NCI-H2081 (cell line): ENCODE measurements around the gene GRIP1.

Experiments
- DNase-seq, 2 experiments: peaks; one replicate each; lab custom pipeline; 2025; lab: John Stamatoyannopoulos, UW

GRIP1 gene

DNA sequence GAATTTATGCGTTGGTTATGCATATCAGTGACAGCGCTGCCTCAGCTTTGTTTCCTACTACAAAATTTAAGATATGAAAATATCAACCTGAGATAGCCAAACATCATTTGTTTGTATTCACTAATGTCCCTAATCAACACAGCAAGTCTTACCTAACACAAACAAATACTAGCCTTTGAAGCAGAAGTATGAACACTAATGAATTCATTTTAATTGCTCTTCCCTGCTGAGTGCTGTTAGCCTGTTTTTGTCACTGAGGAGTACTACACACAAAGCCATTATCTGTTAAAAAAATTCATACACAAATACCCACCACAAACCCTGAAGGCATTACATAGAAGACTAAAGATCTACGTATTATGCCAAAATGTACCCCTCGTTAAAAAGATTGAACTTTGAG lies 225.8 kb downstream of the GRIP1 start:
- DNase-seq, result peak; percentile 49 to 83

DNA sequence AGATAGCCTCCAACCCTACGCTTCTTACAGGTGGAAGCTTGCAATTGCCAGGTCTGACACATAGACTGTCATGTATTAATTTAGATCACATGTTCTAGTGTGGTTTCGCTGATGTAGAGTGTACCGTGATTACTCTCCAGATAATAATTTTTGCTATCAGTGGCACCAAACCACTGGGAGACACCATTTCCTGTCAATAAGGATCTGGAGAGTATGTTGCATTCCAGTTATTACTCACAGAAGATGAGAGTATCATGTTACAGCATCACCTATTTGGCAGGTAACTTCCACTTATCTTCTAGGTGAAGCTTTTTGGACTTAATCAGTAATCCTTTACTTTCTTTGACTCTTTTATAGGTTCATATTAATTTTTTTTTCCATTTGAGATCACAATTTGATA lies 229.3 kb downstream of the GRIP1 start:
- DNase-seq, result no peak

DNA sequence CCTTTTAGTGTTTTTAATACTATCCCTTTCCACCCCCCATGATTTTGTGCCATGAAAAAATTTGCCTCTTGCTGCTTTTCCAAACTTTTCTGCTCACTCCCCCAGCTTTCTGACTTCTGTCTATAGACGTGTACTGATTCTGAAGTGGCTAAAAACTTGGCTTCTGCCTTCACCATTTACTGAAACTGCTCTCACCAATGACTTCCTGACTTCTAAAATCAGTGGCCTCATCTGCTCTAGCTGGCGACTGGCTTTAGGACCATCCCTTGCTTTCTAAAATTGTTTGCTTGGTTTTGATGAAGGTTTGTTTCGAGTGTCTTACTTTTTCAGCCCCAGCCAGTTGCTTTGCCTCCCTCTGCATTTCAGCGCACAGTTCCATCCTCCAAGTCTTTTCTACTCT lies 231.2 kb downstream of the GRIP1 start:
- no peak for DNase-seq

DNA sequence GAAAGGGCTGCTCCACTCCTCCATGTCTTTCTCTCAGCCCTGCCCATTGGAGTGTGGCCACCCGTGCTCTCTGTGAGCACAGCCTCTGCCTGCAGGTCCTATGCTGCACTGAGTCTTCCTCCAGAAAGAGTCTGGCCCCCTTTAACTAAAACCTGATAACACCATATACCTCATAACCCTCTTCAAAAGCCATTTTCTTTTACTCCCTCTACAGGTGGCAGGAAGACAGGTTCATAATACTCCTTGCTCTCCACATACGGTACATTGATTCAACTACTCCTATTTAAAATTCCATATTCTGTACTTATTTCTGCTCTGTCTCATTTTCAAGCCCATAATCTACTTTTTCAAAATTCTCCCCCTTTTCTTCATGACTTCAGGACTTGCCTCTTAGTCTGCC lies 232.6 kb downstream of the GRIP1 start:
- DNase-seq, result no peak

DNA sequence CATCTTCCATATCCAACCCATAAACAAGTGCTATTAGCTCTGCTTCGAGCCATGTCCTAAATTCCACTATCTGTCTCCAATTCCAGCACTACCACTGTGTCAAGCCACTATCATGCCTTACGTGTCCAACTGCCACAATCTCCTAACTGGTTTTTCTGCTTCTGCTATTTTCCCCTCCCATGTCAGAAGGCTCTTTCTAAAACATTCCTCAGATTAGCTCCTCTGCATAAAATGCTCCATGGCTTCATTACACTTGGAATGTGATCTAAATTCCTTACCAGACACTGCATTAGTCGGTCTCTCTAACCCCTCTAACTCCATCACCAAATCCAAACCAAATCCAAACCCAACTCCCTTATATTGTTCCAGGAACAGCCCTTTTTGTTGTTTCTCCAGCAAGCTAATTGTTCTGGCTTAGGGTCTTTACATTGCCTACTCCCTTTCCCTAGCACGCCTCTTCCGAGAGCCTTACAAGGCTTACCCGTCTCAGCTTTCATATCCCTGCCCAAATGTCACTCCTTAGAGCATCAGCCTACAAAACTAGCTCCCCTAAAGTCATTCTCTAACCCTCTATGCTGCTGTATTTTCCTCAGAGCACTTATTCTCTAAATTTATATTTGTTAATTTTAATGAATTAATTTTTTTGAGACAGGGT lies 236.8 kb downstream of the GRIP1 start:
- no peak for DNase-seq

DNA sequence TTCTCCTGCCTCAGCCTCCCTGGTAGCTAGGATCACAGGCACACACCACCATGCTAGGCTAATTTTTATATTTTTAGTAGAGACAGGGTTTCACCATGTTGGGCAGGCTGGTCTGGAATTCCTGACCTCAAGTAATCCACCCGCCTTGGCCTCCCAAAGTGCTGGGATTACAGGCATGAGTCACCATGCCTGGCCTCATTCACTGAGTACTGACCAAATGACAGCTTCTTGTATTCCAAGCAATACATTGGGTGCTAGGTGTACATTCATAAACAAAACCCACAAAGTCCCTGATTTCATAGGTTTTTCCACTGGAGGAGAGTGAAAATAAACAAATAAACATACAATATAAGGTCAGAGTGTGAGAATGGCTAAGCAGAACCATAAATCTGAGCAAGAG lies 240.3 kb downstream of the GRIP1 start:
- no peak for DNase-seq

DNA sequence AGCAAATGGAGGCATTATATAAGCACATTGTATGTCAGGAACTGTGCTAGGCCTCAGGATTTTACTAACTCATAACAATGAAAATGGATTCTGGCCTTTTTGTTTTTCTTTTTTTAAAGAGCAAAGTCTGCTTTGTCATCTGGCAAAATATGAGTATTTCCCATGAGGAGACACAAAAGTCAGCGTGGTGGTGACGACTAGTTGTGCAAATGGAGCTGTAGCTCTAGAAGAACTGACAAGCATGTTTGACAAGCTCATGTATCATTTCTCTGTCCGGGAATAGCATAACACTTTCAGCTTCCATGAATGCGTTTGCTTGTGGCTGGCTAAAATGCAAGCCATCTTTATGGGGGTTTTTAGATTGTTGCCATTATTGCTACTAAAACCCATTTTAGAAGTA lies 248.8 kb downstream of the GRIP1 start:
- DNase-seq, result no peak

DNA sequence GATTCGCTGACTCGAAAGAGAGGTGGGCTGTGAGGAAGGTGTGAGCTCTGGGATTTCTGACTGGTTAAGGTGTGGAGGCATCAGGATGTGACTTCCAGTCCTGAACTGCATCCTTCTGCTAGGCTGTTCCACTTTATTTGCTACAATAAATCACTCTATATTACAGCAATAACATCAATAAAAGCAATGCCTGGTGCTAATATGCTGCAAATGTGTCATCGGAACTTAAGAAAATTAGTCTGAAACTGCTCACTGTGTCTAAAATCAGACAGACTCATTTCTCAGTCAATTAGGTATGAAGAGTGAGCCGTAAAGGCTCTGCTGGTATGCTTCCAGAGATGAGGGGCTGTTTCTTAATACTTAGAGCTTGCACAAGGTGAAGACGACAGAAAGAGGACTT lies 250.0 kb downstream of the GRIP1 start:
- no peak for DNase-seq

DNA sequence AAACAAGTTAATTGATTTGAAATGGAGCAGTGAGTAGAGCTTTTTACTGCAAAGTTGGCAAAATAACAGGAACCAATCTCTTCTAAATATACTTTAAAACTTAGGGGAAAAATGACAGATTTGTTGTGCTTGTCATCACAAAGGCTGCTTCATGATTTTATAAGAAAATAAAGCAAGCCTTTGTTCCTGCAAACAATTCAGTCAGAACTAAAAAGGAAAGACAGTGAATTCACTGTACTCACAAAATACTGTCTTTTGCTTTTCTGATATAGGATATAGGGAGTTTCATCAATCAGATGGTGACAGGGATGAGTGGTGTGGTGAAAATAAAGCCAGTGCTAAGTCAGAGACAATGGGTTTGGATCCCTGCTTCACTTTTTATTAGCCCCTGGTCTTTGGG lies 250.6 kb downstream of the GRIP1 start:
- DNase-seq, result no peak

DNA sequence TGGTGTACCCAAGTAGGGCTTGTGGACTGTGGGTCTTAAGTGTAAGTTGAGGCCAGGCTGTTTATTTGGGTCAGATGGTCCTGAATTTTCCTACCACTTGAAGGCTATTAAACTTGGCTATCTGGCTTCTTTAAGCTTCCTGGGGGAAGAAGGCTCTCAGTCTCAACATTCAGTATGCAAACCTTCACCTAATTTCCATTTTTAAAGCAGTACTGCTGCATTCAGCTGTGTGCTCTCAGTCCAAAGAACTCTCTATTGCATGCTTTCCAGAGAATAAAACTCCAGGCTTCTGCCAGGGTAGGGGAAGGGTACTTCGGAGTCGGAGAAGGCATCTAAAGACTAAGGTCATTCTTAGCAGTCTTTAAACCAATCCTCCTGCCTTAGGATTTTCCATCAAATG lies 252.2 kb downstream of the GRIP1 start:
- DNase-seq, result no peak

DNA sequence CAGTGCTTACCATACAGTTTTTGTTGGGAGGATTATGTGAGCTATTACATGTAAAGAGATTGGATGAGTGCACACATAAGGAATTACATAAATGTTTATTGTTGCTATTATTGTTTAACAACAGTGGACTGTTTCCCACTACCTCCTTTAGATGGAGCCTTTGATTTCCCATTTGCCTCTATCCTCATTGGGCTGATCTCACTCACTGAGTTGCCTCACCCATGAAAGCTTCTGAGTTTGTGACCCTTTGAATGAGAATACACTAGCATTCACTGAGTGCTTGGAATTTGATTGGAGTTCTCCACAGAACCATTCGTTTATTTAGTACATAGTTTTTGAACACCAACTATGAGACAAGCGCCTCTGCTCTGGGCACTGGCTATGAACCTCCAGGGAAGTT lies 255.6 kb downstream of the GRIP1 start:
- no peak for DNase-seq

DNA sequence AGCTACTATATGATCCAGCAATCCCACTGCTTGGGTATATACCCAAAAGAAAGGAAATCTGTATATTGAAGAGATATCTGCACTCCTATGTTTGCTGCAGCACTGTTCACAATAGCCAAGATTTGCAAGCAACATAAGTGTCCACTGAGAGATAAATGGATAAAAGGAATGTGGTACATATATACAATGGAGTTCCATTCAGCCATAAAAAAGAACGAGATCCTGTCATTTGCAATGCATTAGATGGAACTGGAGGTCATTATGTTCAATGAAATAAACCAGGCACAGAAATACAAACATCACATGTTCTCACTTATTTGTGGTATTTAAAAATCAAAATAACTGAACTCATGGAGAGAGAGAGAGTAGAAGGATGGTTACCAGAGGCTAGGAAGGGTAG lies 260.0 kb downstream of the GRIP1 start:
- no peak for DNase-seq

DNA sequence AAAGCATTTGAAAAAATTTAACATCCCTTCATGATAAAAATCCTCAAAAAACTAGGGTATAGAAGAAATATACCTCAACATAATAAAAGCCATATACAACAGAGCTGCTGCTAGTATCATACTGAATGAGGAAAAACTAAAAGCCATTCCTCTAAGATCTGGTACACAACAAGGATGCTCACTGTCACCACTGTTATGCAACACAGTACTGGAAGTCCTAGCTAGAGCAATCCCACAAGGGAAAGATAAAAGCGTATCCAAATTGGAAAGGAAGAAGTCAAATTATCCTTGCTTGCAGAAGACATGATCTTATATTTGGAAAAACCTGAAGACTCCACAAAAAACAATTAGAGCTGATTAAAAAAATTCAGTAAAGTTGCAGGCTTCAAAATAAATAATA lies 261.7 kb downstream of the GRIP1 start:
- no peak for DNase-seq

DNA sequence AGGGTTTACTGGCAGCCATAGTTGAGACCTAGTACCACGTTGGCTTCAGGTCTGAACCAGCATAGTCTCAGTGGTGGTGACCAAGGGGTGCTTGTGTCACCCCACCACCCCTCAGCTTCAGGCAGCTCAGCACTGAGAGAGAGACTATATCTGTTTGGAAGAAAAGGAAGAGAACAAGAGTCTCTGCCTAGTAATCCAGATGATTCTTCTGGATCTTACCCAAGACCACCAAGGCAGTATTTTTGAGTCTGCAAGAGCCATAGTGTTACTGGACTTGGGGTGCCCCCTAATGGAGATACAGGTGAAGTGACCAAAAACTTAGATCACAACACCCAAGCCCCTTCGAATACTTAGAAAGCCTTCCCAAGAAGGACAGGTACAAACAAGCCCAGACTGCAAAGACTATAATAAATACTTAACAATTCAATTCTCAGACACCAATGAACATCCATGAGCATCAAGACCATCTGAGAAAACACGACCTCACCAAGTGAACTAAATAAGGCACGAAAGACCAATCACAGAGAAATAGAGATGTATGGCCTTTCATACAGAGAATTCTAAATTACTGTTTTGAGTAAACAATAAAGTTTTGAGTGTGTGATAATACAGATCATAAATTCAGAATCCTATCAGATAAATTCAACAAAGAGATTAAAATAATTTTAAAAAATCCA lies 269.5 kb downstream of the GRIP1 start:
- peak; percentile 31 to 46 for DNase-seq

DNA sequence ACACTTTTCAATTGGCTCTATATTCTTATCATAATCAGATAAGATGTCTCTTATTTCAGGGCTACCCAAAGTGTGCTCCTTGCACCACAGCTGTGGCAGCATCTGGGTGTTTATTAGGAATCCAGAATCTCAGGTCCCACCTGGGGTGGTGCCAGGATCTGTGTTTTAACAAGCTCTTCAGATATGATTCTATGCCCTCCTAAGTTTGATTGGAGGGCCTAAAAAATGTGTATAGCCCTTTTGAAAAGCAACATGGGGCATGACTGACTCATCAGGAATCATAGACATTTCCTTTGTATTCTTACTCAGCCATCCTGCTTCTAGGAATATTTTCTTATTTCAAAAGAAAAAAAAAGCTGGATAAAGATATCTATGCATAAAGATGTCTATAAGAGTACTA lies 273.5 kb downstream of the GRIP1 start:
- no peak for DNase-seq

DNA sequence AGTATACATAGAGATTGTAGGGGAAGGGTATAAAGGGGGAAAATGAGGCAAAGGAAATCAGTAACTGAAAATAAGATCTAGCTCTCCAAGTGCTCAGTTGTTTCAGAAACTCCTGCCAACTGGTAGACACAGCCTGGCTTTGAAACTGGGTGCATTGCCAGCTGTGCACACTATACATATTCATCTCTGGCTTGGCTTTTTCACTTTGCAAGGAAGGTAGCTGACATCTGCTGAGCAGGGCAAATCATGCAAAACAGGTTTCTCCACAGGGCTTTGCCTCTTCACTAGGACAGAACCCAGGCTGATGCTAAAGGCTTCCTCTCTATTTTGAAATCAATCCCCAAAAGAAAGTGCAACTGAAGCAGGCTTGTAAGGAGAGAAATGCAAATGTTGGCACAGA lies 275.1 kb downstream of the GRIP1 start:
- peak in 1 of 2 experiments; percentile 36 for DNase-seq

DNA sequence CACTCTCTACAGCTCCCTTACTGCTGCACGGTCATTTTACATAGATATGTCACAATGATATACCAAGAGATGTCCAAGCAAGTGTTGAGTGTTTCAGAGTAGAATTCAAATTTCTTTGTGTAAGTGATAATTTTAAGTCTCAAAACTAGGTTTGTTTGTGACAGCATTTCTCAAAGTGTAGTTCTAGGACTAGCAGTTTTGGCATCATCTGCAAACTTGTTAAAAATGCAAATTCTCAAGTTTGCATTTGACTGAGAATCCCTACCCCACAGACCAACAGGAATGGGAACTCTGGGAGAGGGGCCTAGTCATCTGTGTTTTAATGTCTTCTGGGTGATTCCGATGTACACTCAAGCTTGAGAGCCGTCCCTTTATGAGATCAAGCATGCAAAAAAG lies 279.0 kb downstream of the GRIP1 start:
- DNase-seq, result no peak

DNA sequence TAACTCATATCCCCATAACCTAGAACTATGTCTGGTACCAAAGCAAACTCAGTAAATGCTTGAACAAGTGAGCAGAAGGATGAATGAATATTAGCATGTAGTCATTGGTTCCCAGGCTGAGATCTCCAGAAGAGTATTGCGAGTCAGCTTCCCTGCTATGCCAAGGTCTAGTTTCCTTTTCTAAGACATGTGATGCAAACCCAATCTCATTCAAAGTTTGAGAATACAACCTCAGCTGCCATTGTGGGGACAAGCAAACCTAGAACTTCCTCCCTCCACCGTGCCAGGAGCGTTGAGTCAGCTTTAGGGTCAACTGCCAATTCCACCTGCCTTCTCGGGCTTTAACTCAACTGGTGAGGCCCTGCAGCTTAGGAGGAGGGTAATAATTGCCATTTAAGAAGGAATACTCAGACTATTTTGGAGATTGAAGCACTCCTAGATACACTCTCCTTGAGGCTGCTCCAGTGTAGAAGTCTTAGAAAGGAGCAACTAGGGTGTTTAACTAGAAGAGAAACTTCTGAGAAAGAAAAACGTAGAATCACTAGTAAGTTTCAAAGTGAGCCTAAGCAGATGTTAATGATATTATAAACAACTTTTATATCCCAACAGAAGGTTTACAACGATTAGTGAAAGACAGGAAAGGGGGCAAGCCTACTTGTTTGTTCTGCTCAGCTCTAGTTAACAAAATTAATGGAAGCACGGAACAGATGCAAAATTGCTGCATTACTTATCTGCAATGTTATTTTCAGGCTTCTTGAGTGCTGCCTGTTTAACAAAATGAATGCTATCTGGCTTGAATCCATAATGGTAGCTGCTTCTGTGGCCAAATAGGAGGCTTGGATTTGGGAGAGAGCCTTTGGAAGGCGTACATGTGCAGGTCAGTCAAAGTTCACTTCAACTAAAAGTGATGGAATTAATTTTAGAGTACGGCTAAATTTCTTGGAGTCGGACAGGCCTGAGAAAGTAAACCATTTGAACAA lies 279.7 kb downstream of the GRIP1 start:
- DNase-seq, result no peak

DNA sequence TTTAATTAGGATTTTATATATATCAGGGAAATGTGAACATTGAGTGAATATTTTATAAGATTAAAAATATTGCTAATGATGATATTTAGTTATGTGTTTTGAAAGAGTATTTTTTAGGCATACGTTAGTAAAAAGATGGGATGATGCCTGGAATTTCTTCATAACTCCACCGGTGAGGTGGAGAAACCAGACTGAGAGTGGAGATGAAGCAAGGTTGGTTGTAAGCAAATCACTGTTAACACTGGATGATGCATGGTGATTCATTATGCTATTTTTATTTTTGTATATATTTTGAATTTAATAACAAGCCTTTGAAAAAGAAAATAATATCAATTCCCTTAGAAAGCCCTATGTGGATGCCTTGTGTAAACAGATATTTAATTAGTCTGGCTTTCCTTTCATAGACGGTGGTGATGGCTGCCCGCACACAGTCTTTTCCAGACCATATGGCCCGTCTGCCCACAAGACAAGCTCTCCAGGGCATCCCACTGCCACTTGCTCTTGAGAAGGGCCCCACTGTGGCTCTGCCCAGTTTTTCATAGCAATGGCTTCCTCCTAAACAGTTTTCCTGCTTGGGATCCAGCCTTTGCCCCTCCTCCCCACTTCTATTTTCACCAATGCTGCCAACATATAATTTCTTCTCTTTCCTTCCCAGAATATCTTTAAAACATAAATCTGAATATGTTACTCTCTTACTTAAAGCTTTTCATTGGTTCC lies 281.1 kb downstream of the GRIP1 start:
- no peak for DNase-seq

DNA sequence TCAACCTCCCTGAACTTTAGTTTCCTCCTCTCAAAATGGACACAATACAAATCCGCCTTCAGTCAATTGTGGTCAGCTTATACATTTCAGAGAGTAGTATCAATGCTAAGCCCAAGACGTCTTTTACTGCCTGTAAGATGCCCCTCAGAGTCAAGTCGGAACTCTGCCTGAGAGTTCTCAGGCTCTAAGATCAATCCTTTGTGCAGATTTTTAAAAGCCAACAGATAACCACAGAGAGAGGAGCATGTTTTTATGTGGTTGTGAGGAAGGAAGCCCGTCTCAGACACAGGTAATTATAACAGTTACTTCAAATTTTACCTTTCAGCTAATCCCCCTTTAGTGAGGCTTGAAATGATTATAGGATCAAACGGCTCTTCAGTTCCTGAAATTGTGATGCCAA lies 285.0 kb downstream of the GRIP1 start:
- no peak for DNase-seq

DNA sequence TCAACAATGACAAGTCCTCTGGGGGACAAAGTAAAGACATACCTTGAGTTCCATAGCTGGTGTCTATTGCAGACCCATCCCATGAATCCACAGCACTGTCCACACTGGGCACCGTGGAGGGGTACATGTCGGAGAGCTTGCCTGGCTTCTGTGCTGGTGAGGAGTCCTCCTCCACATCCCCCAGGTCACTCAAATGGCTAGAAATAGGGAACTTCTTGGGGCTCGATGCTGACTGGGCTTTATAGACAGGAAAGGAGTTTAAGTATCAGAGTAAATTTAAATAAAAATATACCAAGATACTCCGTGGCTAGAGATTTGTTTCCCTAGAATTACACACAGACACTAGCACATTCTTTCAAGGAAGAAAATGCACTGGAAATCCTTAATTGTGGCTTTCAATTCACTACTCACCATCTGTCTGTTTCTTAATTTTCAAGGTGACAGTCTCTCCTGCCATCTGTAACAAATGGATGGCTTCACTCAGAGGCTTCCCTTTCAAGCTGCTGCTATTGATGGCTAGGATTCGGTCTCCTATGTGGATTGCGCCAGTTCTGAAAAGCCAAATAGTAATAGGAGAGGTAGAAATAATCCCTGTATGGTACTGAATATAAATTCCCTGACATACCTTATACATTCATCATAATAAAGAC lies 286.5 kb downstream of the GRIP1 start:
- DNase-seq, result no peak

DNA sequence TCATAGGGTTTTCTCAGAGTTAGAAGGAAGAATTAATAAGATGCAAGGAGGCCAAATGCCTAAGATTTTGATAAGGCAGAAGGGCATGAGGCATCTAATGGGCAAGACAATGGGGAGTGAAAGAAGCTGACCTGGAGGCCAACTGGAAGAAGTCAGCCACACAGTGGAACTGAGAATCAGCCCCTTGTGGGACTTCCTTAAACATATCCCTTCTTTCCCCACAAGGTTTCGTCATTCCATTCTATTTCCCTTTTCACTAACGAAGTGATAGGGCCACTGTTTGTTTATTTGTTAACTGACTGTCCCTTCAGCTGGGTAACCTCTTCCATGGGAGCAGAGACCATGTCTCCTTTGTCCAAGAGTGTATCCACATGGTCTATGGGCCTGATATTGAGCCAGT lies 290.4 kb downstream of the GRIP1 start:
- no peak for DNase-seq
